OCI-LY3 (cell line): ENCODE measurements around the gene RAD51B.

Source experiments
- CTCF ChIP-seq: fragments of 200-600, 300-600 bp; sonication (generic); IDR thresholded peaks from 2 replicates; pipeline ENCODE4 v1.5.1; 2014; ENCODE audit warnings: antibody characterized with exemption, low read length, low read depth
- EZH2phosphoT487 ChIP-seq: fragments of 200-600 bp; shearing (Covaris generic); IDR thresholded peaks from 2 replicates; pipeline ENCODE4 v1.6.1; 2018; ENCODE audit warnings: antibody characterized with exemption, mixed run types, low read depth

GRCh38 chr14:67776653-67777322, 42.8 kb upstream of the RAD51B start:
- TF ChIP-seq CTCF: no peak
- no peak for TF ChIP-seq EZH2phosphoT487
